HEK293 (cell line): ENCODE measurements around the gene STON2.

ENCODE experiments used
- CTCF ChIA-PET: fragments of 350-600 bp; formaldehyde crosslinking; extraction: SDS; loops from one replicate; lab custom pipeline; 2021; ENCODE audit warnings: antibody characterized with exemption; lab: Yijun Ruan, JAX
- POLR2A ChIA-PET: fragments of 300-600 bp; formaldehyde crosslinking; extraction: SDS; loops from one replicate; lab custom pipeline; 2020; ENCODE audit warnings: antibody characterized with exemption, inconsistent platforms; lab: Yijun Ruan, JAX
- H3K27ac ChIP-seq: fragments of 200-500 bp; sonication (Bioruptor generic); 2 replicates; pipeline ENCODE4 v1.5.1; 2014; ENCODE audit warnings: low read depth, low read length, control low read depth, inconsistent platforms; ENCODE audit errors: extremely low read depth
- H3K36me3 ChIP-seq, 2 experiments: fragments of 200-500 bp in 1 of 2; sonication (Bioruptor generic) in 1 of 2; 1 replicate in 1 of 2; 2 replicates in 1 of 2; pipeline ENCODE4 v1.5.1; 2014 to 2017; ENCODE audit warnings: inconsistent platforms in 2 of 2, low read length in 2 of 2; ENCODE audit not compliant: control insufficient read depth in 2 of 2, insufficient read depth in 1 of 2
- H3K4me1 ChIP-seq: fragments of 200-500 bp; sonication (Bioruptor generic); 2 replicates; pipeline ENCODE4 v1.5.1; 2014; ENCODE audit warnings: mild to moderate bottlenecking, low read length, inconsistent platforms; ENCODE audit not compliant: control insufficient read depth, insufficient read depth
- H3K4me3 ChIP-seq: 2 replicates; pipeline ENCODE4 v1.5.1; 2011; ENCODE audit warnings: low read depth, mild to moderate bottlenecking, control low read depth, low read length, moderate library complexity
- H3K9me3 ChIP-seq: fragments of 200-500 bp; sonication (Bioruptor generic); 2 replicates; pipeline ENCODE4 v1.5.1; 2014; ENCODE audit warnings: low read depth, low read length, inconsistent platforms; ENCODE audit not compliant: control insufficient read depth, insufficient read depth
- EGR2 ChIP-seq: fragments of 450-650 bp; formaldehyde crosslinking; IDR thresholded peaks from 2 replicates; pipeline ENCODE4 v1.5.1; 2016; ENCODE audit warnings: low read depth, missing biosample characterization, missing genetic modification characterization
- KLF10 ChIP-seq: fragments of 450-650 bp; IDR thresholded peaks from 2 replicates; pipeline ENCODE4 v1.5.1; 2018; ENCODE audit warnings: missing biosample characterization, mild to moderate bottlenecking, missing genetic modification characterization
- TRIM28 ChIP-seq: IDR thresholded peaks from 2 replicates; pipeline ENCODE4 v1.6.1; 2011; ENCODE audit warnings: low read length, control low read depth, borderline replicate concordance
- ZBTB21 ChIP-seq: fragments of 450-650 bp; formaldehyde crosslinking; IDR thresholded peaks from 2 replicates; pipeline ENCODE4 v1.5.1; 2017; ENCODE audit warnings: missing biosample characterization, missing genetic modification characterization
- ZFHX2 ChIP-seq: fragments of 450-650 bp; formaldehyde crosslinking; conservative IDR thresholded peaks from 2 replicates; pipeline ENCODE4 v1.5.1; 2016; ENCODE audit warnings: missing biosample characterization, missing genetic modification characterization
- ZNF114 ChIP-seq: fragments of 450-650 bp; formaldehyde crosslinking; IDR thresholded peaks from 2 replicates; pipeline ENCODE4 v1.5.0; 2017; ENCODE audit warnings: missing biosample characterization, missing genetic modification characterization
- ZNF121 ChIP-seq: fragments of 450-650 bp; formaldehyde crosslinking; IDR thresholded peaks from 2 replicates; pipeline ENCODE4 v1.5.1; 2016; ENCODE audit warnings: missing biosample characterization, missing genetic modification characterization
- ZNF169 ChIP-seq: fragments of 450-650 bp; formaldehyde crosslinking; IDR thresholded peaks from 2 replicates; pipeline ENCODE4 v1.5.1; 2016; ENCODE audit warnings: missing biosample characterization, missing genetic modification characterization
- ZNF202 ChIP-seq: fragments of 450-650 bp; formaldehyde crosslinking; IDR thresholded peaks from 2 replicates; pipeline ENCODE4 v1.5.1; 2016; ENCODE audit warnings: missing biosample characterization, missing genetic modification characterization, borderline replicate concordance
- ZNF394 ChIP-seq: fragments of 450-650 bp; formaldehyde crosslinking; IDR thresholded peaks from 2 replicates; pipeline ENCODE4 v1.5.1; 2016; ENCODE audit warnings: missing biosample characterization, missing genetic modification characterization, mild to moderate bottlenecking, moderate library complexity, borderline replicate concordance
- ZNF664 ChIP-seq: fragments of 450-650 bp; formaldehyde crosslinking; IDR thresholded peaks from 2 replicates; pipeline ENCODE4 v1.5.1; 2016; ENCODE audit warnings: missing biosample characterization, missing genetic modification characterization
- ZNF747 ChIP-seq: fragments of 450-650 bp; formaldehyde crosslinking; IDR thresholded peaks from 2 replicates; pipeline ENCODE4 v1.5.1; 2016; ENCODE audit warnings: missing biosample characterization, missing genetic modification characterization
- ZNF843 ChIP-seq: fragments of 450-650 bp; formaldehyde crosslinking; IDR thresholded peaks from 2 replicates; pipeline ENCODE4 v1.5.1; 2016; ENCODE audit warnings: missing biosample characterization, missing genetic modification characterization
- ZSCAN30 ChIP-seq: fragments of 450-650 bp; IDR thresholded peaks from 2 replicates; pipeline ENCODE4 v1.5.1; 2018; ENCODE audit warnings: missing biosample characterization, mild to moderate bottlenecking, missing genetic modification characterization, moderate library complexity
- TF ChIP-seq, protein P1 (sequence below): fragments of 450-650 bp; formaldehyde crosslinking; IDR thresholded peaks from 2 replicates; pipeline ENCODE4 v1.5.1; 2016; ENCODE audit warnings: missing biosample characterization, missing genetic modification characterization
- TF ChIP-seq, protein P2 (sequence below): fragments of 450-650 bp; IDR thresholded peaks from 2 replicates; pipeline ENCODE4 v1.5.1; 2018; ENCODE audit warnings: missing biosample characterization, missing genetic modification characterization
- TF ChIP-seq, protein P3 (sequence below): fragments of 450-650 bp; formaldehyde crosslinking; IDR thresholded peaks from 2 replicates; pipeline ENCODE4 v1.5.1; 2016; ENCODE audit warnings: missing biosample characterization, missing genetic modification characterization
- TF ChIP-seq, protein P4 (sequence below): fragments of 450-650 bp; formaldehyde crosslinking; IDR thresholded peaks from 2 replicates; pipeline ENCODE4 v1.5.1; 2016; ENCODE audit warnings: missing biosample characterization, missing genetic modification characterization

STON2 gene

DNA sequence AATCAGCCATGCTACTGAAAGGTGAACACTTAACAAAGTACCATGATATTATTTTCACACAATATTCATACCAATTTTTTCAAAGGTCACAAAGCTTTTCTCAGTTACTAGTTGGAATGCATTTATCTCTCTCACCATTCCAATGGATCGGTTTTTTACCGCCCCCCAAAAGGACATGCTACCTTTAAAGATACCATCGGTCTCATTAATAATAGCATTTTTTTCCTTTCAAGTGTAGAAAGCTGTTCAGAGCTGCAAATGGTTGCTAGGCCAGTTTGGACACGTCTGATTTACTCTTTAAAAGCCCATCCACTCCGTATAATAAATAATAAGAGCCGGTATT is 34.9 kb upstream of the STON2 start:
- CTCF ChIA-PET = interaction anchor here (1.1 to 2.2 kb wide), 2 partner anchors 13 to 18 kb away, joined by 3 to 11 read pairs; no protein-coding TSS in a partner anchor
- Histone ChIP-seq H3K4me3 (peak overlapping the region; percentile 69), H3K9me3 (no peaks in the 10 kb centered on the region), H3K4me1 (peaks cover 18% of the 10 kb centered on the region), H3K27ac (no peak overlapping the region), H3K36me3 (no peaks in the 10 kb centered on the region)
- POLR2A ChIA-PET = interaction anchor here (1.9 kb wide), 1 partner anchor 214 kb away, joined by 9 read pairs; the partner anchor contains the start of gene GTF2A1
- TF ChIP-seq ZNF747 (no peak), ZNF121 (tag by site-specific recombination) (no peak), ZNF114 (tag by site-specific recombination) (no peak), ZNF169 (tag by site-specific recombination) (no peak), ZNF202 (tag by site-specific recombination) (no peak), ZNF394 (no peak), KLF10 (tag by site-specific recombination) (no peak), ZNF664 (tag by site-specific recombination) (no peak), ZBTB21 (tag by site-specific recombination) (no peak), TRIM28 (no peak), ZNF843 (tag by site-specific recombination) (no peak)
- TF ChIP-seq, protein P1, sequence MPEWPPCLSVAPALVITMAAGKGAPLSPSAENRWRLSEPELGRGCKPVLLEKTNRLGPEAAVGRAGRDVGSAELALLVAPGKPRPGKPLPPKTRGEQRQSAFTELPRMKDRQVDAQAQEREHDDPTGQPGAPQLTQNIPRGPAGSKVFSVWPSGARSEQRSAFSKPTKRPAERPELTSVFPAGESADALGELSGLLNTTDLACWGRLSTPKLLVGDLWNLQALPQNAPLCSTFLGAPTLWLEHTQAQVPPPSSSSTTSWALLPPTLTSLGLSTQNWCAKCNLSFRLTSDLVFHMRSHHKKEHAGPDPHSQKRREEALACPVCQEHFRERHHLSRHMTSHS (tag by site-specific recombination) = no peak
- TF ChIP-seq, protein P2, sequence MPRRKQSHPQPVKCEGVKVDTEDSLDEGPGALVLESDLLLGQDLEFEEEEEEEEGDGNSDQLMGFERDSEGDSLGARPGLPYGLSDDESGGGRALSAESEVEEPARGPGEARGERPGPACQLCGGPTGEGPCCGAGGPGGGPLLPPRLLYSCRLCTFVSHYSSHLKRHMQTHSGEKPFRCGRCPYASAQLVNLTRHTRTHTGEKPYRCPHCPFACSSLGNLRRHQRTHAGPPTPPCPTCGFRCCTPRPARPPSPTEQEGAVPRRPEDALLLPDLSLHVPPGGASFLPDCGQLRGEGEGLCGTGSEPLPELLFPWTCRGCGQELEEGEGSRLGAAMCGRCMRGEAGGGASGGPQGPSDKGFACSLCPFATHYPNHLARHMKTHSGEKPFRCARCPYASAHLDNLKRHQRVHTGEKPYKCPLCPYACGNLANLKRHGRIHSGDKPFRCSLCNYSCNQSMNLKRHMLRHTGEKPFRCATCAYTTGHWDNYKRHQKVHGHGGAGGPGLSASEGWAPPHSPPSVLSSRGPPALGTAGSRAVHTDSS = no peak

DNA sequence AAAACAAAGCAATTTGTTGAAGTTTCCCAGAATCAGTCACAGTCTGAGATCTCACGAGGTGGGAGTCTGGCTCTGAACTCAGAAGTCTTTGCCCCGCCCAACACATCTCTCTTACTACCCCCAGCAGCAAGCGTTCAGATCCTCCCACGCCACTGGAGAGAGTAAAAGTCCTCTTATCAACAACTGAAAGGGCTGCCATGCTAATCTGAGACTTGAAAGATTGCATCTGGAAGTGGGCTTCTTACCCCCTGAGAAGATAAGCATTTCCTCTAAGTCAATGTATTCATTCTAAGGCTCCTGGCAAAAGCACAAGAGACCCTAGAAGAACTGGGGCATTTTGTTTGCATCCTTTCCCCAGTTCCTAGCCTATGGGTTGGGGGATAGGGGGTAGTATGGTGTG is 34.1 kb upstream of the STON2 start:
- CTCF ChIA-PET = interaction anchor here (0.7 kb wide), 1 partner anchor 165 kb away, joined by 3 read pairs; no protein-coding TSS in a partner anchor
- Histone ChIP-seq H3K4me3 (no peak overlapping the region), H3K4me1 (peaks cover 18% of the 10 kb centered on the region), H3K9me3 (no peaks in the 10 kb centered on the region), H3K27ac (no peak overlapping the region), H3K36me3 (no peaks in the 10 kb centered on the region)
- peak; percentile 51; the same call in 1 of the 2 replicates for TF ChIP-seq EGR2 (tag by site-specific recombination)
- peak; percentile 60 for TF ChIP-seq ZFHX2 (tag by site-specific recombination)
- TF ChIP-seq, protein P3, sequence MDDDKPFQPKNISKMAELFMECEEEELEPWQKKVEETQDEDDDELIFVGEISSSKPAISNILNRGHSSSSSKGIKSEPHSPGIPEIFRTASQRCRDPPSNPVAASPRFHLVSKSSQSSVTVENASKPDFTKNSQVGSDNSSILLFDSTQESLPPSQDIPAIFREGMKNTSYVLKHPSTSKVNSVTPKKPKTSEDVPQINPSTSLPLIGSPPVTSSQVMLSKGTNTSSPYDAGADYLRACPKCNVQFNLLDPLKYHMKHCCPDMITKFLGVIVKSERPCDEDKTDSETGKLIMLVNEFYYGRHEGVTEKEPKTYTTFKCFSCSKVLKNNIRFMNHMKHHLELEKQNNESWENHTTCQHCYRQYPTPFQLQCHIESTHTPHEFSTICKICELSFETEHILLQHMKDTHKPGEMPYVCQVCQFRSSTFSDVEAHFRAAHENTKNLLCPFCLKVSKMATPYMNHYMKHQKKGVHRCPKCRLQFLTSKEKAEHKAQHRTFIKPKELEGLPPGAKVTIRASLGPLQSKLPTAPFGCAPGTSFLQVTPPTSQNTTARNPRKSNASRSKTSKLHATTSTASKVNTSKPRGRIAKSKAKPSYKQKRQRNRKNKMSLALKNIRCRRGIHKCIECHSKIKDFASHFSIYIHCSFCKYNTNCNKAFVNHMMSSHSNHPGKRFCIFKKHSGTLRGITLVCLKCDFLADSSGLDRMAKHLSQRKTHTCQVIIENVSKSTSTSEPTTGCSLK (tag by site-specific recombination) = no peak
- POLR2A ChIA-PET = no interaction called here

DNA sequence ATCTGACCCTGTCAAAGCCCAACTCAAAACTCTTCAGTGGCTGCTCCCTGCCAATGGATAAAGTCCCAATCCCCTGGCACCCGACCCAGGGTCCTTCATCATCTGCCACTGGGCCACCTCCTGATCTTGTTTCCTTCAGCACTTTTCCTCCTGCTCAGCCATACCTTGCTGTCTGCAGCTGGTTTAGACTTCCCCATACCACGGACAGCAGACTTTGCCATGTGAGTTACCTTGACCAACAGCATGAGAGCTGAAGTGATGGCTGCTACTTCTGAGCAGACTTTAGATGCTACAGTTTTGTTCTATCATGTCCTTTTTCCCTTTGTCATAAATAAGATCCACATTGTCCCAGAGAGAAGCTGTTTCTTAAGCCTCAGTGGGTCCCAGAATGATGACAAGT is 33.3 kb upstream of the STON2 start:
- Histone ChIP-seq H3K9me3 (no peaks in the 10 kb centered on the region), H3K4me1 (peaks cover 18% of the 10 kb centered on the region), H3K4me3 (no peak overlapping the region), H3K36me3 (no peaks in the 10 kb centered on the region), H3K27ac (no peak overlapping the region)
- no peak for TF ChIP-seq ZSCAN30 (tag by site-specific recombination)
- TF ChIP-seq, protein P4, sequence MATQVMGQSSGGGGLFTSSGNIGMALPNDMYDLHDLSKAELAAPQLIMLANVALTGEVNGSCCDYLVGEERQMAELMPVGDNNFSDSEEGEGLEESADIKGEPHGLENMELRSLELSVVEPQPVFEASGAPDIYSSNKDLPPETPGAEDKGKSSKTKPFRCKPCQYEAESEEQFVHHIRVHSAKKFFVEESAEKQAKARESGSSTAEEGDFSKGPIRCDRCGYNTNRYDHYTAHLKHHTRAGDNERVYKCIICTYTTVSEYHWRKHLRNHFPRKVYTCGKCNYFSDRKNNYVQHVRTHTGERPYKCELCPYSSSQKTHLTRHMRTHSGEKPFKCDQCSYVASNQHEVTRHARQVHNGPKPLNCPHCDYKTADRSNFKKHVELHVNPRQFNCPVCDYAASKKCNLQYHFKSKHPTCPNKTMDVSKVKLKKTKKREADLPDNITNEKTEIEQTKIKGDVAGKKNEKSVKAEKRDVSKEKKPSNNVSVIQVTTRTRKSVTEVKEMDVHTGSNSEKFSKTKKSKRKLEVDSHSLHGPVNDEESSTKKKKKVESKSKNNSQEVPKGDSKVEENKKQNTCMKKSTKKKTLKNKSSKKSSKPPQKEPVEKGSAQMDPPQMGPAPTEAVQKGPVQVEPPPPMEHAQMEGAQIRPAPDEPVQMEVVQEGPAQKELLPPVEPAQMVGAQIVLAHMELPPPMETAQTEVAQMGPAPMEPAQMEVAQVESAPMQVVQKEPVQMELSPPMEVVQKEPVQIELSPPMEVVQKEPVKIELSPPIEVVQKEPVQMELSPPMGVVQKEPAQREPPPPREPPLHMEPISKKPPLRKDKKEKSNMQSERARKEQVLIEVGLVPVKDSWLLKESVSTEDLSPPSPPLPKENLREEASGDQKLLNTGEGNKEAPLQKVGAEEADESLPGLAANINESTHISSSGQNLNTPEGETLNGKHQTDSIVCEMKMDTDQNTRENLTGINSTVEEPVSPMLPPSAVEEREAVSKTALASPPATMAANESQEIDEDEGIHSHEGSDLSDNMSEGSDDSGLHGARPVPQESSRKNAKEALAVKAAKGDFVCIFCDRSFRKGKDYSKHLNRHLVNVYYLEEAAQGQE (tag by site-specific recombination) = peak; percentile 94
- ChIA-PET POLR2A (no interaction called here), CTCF (interaction anchor here (0.6 kb wide), 1 partner anchor 194 kb away, joined by 5 read pairs; no protein-coding TSS in a partner anchor)
